HL-60 (cell line): ENCODE measurements around the gene SLC22A7.

Experiments used
- DNase-seq, 2 experiments: peaks; one replicate each; pipeline ENCODE4 v3.0.0-alpha.2; 2010 to 2020; ENCODE audit warnings: low read depth in 1 of 2, low spot score in 1 of 2
- H3K27ac ChIP-seq: fragments of 250-450 bp; sonication (Bioruptor Pico); replicated peaks from 2 replicates; pipeline ENCODE4 v1.5.1; 2020; ENCODE audit warnings: mild to moderate bottlenecking, moderate library complexity
- H3K27me3 ChIP-seq: fragments of 250-450 bp; sonication (Bioruptor Pico); 2 replicates; pipeline ENCODE4 v1.5.1; 2021; ENCODE audit warnings: mild to moderate bottlenecking, moderate library complexity; ENCODE audit not compliant: insufficient read depth, poor library complexity, severe bottlenecking
- H3K4me3 ChIP-seq: replicated peaks from 2 replicates; pipeline ENCODE4 v1.5.1; 2011; ENCODE audit warnings: mild to moderate bottlenecking, control low read depth, low read length; ENCODE audit not compliant: insufficient read depth
- CTCF ChIP-seq: IDR thresholded peaks from one replicate; pipeline ENCODE4 v1.5.1; 2011; ENCODE audit warnings: low read length, control low read depth, inconsistent platforms; ENCODE audit not compliant: insufficient read depth
- GABPA ChIP-seq: IDR thresholded peaks from 2 replicates; pipeline ENCODE4 v1.6.1; 2012; ENCODE audit warnings: low read depth
- POLR2AphosphoS5 ChIP-seq: IDR thresholded peaks from 2 replicates; pipeline ENCODE4 v1.6.1; 2012; ENCODE audit warnings: low read depth
- SPI1 ChIP-seq: IDR thresholded peaks from 2 replicates; pipeline ENCODE4 v1.6.1; 2012; ENCODE audit warnings: low read depth, mild to moderate bottlenecking, borderline replicate concordance
- TF ChIP-seq, protein P1 (sequence below): IDR thresholded peaks from 2 replicates; pipeline ENCODE4 v1.6.1; 2012; ENCODE audit warnings: low read depth; ENCODE audit not compliant: insufficient replicate concordance

Gene SLC22A7

GRCh38 chr6:43262780-43263313, 35.2 kb upstream of the SLC22A7 start:
- no peak for TF ChIP-seq POLR2AphosphoS5
- TF ChIP-seq, protein P1, sequence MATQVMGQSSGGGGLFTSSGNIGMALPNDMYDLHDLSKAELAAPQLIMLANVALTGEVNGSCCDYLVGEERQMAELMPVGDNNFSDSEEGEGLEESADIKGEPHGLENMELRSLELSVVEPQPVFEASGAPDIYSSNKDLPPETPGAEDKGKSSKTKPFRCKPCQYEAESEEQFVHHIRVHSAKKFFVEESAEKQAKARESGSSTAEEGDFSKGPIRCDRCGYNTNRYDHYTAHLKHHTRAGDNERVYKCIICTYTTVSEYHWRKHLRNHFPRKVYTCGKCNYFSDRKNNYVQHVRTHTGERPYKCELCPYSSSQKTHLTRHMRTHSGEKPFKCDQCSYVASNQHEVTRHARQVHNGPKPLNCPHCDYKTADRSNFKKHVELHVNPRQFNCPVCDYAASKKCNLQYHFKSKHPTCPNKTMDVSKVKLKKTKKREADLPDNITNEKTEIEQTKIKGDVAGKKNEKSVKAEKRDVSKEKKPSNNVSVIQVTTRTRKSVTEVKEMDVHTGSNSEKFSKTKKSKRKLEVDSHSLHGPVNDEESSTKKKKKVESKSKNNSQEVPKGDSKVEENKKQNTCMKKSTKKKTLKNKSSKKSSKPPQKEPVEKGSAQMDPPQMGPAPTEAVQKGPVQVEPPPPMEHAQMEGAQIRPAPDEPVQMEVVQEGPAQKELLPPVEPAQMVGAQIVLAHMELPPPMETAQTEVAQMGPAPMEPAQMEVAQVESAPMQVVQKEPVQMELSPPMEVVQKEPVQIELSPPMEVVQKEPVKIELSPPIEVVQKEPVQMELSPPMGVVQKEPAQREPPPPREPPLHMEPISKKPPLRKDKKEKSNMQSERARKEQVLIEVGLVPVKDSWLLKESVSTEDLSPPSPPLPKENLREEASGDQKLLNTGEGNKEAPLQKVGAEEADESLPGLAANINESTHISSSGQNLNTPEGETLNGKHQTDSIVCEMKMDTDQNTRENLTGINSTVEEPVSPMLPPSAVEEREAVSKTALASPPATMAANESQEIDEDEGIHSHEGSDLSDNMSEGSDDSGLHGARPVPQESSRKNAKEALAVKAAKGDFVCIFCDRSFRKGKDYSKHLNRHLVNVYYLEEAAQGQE = no peak
- TF ChIP-seq GABPA = no peak
- TF ChIP-seq SPI1 = no peak
- no peak for TF ChIP-seq CTCF
- H3K4me3 ChIP-seq = no peak overlapping the region
- no peak overlapping the region for H3K27ac ChIP-seq
- DNase-seq = no peak
- peaks cover 5% of the 10 kb centered on the region for H3K27me3 ChIP-seq

GRCh38 chr6:43263314-43264178, 34.5 kb upstream of the SLC22A7 start:
- peak; percentile 39 to 80 for DNase-seq
- H3K27ac ChIP-seq = no peak overlapping the region
- TF ChIP-seq POLR2AphosphoS5 (no peak), CTCF (peak; percentile 87)
- H3K4me3 ChIP-seq = no peak overlapping the region
- peaks cover 10% of the 10 kb centered on the region for H3K27me3 ChIP-seq

GRCh38 chr6:43264599-43265145, 33.4 kb upstream of the SLC22A7 start:
- DNase-seq = no peak

More at GRCh38 chr6:43264599-43265145, 33.4 kb upstream of the SLC22A7 start:
- TF ChIP-seq SPI1 (no peak), CTCF (no peak), POLR2AphosphoS5 (no peak), GABPA (no peak)
- TF ChIP-seq, protein P1 = no peak
- Histone ChIP-seq H3K27me3 (peaks cover 21% of the 10 kb centered on the region), H3K4me3 (no peak overlapping the region), H3K27ac (no peak overlapping the region)
